HG02642 (cell line): Measurements from ENCODE around the gene ERGIC3.

Experiments used
- ATAC-seq: cut with Tn5 transposase; IDR thresholded peaks from one replicate; pipeline ENCODE4 v1.9.1; 2021; ENCODE audit warnings: mild to moderate bottlenecking; ENCODE audit not compliant: unreplicated experiment, poor library complexity

ERGIC3 gene

GRCh38 chr20:35541783-35542662, at the start of gene ERGIC3:
ERGIC3 (plus strand) TSS chr20:35542078; CDS start chr20:35542098, 20 bp downstream.
- ATAC-seq, result peak; percentile 88

GRCh38 chr20:35492352-35492751, 49.5 kb upstream of the ERGIC3 start:
- no peak for ATAC-seq

- no peak for ATAC-seq
These were observed 45.4 kb upstream of the ERGIC3 start for GRCh38 chr20:35496481-35496880.

- ATAC-seq, result no peak
These were observed 44.6 kb upstream of the ERGIC3 start for GRCh38 chr20:35497320-35497719.

GRCh38 chr20:35497780-35498189, 44.1 kb upstream of the ERGIC3 start:
- no peak for ATAC-seq

- ATAC-seq, result no peak
These were observed 42.6 kb upstream of the ERGIC3 start for GRCh38 chr20:35499271-35499670.

GRCh38 chr20:35502352-35502751, 39.5 kb upstream of the ERGIC3 start:
- peak; percentile 67 for ATAC-seq

GRCh38 chr20:35503281-35503680, 38.6 kb upstream of the ERGIC3 start:
- ATAC-seq, result no peak

- ATAC-seq, result no peak
These were observed 37.9 kb upstream of the ERGIC3 start for GRCh38 chr20:35503841-35504561.

GRCh38 chr20:35504751-35505150, 37.1 kb upstream of the ERGIC3 start:
- no peak for ATAC-seq

GRCh38 chr20:35506179-35506578, 35.7 kb upstream of the ERGIC3 start:
- no peak for ATAC-seq

GRCh38 chr20:35506872-35507638, 34.8 kb upstream of the ERGIC3 start:
- ATAC-seq, result no peak

- ATAC-seq, result no peak
These were observed 33.2 kb upstream of the ERGIC3 start for GRCh38 chr20:35508493-35509218.

- ATAC-seq, result no peak
These were observed 30.7 kb upstream of the ERGIC3 start for GRCh38 chr20:35510951-35511735.

GRCh38 chr20:35511814-35512420, 30.0 kb upstream of the ERGIC3 start:
- no peak for ATAC-seq

- no peak for ATAC-seq
These were observed 27.4 kb upstream of the ERGIC3 start for GRCh38 chr20:35514371-35514932.

GRCh38 chr20:35515341-35515740, 26.5 kb upstream of the ERGIC3 start:
- ATAC-seq, result no peak

GRCh38 chr20:35515949-35516645, 25.8 kb upstream of the ERGIC3 start:
- ATAC-seq, result no peak
